IgD-negative memory B cell (primary cell): ENCODE data around the gene HES4. TPM values are rescaled to one million over a fixed set of nuclear protein-coding genes. Genes with fewer than 3 reads are reported as not detected.

Source experiments
- H3K27ac Mint-ChIP-seq, 3 donors: one replicate each; pipeline ENCODE4 v1.8.0; 2020 to 2022; ENCODE audit warnings: mild to moderate bottlenecking in 3 of 3, mixed read lengths in 3 of 3, moderate library complexity in 1 of 3
- H3K27me3 Mint-ChIP-seq: one replicate; pipeline ENCODE4 v1.8.0; 2021; ENCODE audit warnings: mixed read lengths
- H3K36me3 Mint-ChIP-seq: one replicate; pipeline ENCODE4 v1.8.0; 2020; ENCODE audit warnings: mild to moderate bottlenecking, mixed read lengths
- H3K4me1 Mint-ChIP-seq, 3 donors: one replicate each; pipeline ENCODE4 v1.8.0; 2020 to 2022; ENCODE audit warnings: mixed read lengths in 3 of 3, mild to moderate bottlenecking in 1 of 3
- H3K4me3 Mint-ChIP-seq, 4 donors: one replicate each; pipeline ENCODE4 v1.8.0; 2020 to 2022; ENCODE audit warnings: mild to moderate bottlenecking in 4 of 4, mixed read lengths in 4 of 4, moderate library complexity in 3 of 4
- H3K9me3 Mint-ChIP-seq, 3 donors: one replicate each; pipeline ENCODE4 v1.8.0; 2020 to 2021; ENCODE audit warnings: mixed read lengths in 3 of 3, mild to moderate bottlenecking in 1 of 3
- polyA plus RNA-seq: library from polyadenylated mRNA; unstranded; fragments of 300-500 nt; fragmentation: Illumina TruSeq; gene quantifications from one replicate; pipeline ENCODE4 v1.2.3, GENCODE V29; 2021

The HES4 gene
- polyA plus RNA-seq, 1 donor from 2014 or later = not detected

GRCh38 chr1:966704-967300, 33.1 kb downstream of the HES4 start:
- Mint-ChIP-seq H3K27ac (no peak overlapping the region), H3K4me1 (no peaks in the 10 kb centered on the region), H3K36me3 (no peaks in the 10 kb centered on the region), H3K9me3 (no peaks in the 10 kb centered on the region), H3K27me3 (peaks cover 3% of the 10 kb centered on the region), H3K4me3 (peak overlapping the region; percentile 74 to 84 (median 78))

DNA sequence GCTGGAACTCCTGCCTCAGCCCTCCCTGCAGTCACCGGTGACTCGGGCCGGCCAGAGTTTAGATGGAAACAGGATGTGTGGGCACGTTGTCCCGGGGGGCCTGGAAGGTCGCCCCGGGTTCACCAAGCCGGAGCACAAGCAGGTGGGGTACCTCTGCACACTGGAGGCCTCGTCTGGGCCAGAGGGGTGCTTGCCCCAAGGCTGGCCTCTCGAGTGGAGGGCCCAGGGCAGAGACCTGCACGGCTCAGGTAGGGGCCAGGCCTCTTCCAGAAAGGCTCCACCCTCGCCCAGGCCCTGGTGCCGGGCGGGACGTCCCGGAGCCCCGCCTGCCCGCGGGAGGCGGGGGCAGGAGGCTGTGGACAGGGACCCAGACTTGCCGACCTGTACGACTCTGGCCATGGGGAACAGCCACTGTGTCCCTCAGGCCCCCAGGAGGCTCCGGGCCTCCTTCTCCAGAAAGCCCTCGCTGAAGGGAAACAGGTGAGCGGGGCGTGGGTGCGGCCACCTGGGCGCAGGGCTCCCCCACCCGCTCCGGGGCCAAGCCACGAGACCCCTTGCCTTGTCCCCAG, 33.7 kb downstream of the HES4 start, which contains the start of gene PLEKHN1:
TSS of gene PLEKHN1 (plus strand) at position 348 of the 569 bp plus-strand sequence. CDS start at position 398, 50 bp downstream.
- Mint-ChIP-seq H3K4me1 (no peaks in the 10 kb centered on the region), H3K4me3 (peak within 1 kb of the TSS; percentile 74 to 84 (median 78)), H3K9me3 (no peaks in the 10 kb centered on the region), H3K27me3 (peaks cover 2% of the 10 kb centered on the region), H3K36me3 (no peaks in the 10 kb centered on the region), H3K27ac (peak within 1 kb of the TSS in 1 of 3 donors; percentile 35)

GRCh38 chr1:965526-966134, 34.3 kb downstream of the HES4 start:
- Mint-ChIP-seq H3K27ac (peak overlapping the region in 1 of 3 donors; percentile 35), H3K4me1 (no peaks in the 10 kb centered on the region), H3K36me3 (no peaks in the 10 kb centered on the region), H3K9me3 (no peaks in the 10 kb centered on the region), H3K4me3 (peak overlapping the region in 3 of 4 donors; percentile 44 to 67 (median 58)), H3K27me3 (peaks cover 2% of the 10 kb centered on the region)

DNA sequence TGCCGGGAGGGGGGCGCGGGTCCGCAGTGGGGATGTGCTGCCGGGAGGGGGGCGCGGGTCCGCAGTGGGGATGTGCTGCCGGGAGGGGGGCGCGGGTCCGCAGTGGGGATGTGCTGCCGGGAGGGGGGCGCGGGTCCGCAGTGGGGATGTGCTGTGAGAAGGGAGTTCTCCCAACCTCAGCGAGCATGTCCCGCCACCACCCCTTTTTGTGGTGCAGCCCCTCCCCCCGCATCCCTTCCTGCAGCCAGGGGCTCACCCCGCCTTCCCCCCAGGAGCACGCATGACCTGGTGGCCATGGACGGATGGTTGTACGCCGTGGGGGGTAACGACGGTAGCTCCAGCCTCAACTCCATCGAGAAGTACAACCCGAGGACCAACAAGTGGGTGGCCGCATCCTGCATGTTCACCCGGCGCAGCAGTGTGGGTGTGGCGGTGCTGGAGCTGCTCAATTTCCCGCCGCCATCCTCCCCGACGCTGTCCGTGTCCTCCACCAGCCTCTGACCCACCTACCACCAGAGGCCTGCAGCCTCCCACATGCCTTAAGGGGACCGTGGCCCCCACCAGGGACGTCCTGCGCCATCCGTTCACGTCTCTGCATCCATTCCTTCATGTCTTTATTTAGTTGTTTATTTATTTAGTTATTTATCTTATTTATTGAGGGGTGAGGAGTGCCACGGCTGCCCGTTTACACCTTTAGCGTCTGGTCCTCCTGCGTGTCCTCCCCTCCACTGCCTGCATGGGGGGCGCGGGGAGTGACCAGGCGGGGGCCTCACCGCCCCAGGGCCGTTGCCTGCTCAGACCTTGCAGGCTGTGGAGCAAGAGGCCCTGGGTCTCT, 35.0 kb downstream of the HES4 start:
- Mint-ChIP-seq H3K27me3 (peaks cover 2% of the 10 kb centered on the region), H3K27ac (peak overlapping the region in 1 of 3 donors; percentile 35), H3K9me3 (no peaks in the 10 kb centered on the region), H3K4me3 (peak overlapping the region in 1 of 4 donors; percentile 67), H3K4me1 (no peaks in the 10 kb centered on the region), H3K36me3 (no peaks in the 10 kb centered on the region)

DNA sequence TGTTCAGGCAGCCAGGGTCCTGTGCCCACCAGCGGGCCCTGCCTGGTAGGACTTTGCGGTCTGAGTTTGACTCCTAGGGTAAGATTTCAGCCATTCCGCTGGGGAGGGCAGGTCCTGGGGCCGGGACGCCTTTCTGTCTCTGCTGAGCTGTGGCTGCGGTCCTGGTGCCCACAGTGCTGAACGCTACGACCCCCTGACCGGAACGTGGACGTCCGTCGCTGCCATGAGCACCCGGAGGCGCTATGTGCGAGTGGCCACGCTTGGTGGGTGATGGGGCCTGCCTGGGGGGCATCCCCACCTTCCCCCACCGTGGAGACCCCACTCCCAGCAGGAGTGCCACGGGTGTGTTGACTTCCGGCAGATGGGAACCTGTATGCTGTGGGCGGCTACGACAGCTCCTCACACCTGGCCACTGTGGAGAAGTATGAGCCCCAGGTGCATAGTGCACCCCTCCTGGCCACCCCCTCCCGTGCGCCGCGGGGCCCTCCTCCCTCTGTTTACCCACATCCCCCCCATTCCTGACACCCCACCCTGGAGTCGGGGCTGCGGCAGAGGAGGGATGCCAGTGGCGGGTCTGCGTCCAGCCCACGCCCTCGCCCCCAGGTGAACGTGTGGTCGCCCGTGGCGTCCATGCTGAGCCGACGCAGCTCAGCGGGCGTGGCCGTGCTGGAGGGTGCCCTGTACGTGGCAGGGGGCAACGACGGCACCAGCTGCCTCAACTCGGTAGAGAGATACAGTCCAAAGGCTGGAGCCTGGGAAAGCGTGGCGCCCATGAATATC, 36.0 kb downstream of the HES4 start:
- Mint-ChIP-seq H3K36me3 (no peaks in the 10 kb centered on the region), H3K27ac (no peak overlapping the region), H3K27me3 (peaks cover 2% of the 10 kb centered on the region), H3K4me1 (no peaks in the 10 kb centered on the region), H3K4me3 (no peak overlapping the region), H3K9me3 (no peaks in the 10 kb centered on the region)

DNA sequence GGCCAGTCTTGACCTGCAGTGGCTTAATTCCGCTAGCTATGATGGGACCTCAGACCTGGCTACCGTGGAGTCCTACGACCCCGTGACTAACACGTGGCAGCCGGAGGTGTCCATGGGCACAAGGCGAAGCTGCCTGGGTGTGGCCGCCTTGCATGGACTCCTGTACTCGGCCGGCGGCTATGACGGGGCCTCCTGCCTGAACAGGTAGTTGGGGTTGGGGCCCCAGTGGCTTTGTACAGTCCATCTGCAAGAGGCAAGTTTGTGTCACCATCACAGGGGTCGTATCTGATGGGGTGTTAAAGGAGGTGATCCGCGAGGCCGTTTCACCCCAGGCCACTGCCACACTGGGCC, 36.6 kb downstream of the HES4 start:
- Mint-ChIP-seq H3K27ac (no peak overlapping the region), H3K27me3 (no peaks in the 10 kb centered on the region), H3K4me1 (peaks cover 0 to 3% (median 2%) of the 10 kb centered on the region in 3 donors), H3K9me3 (no peaks in the 10 kb centered on the region), H3K36me3 (peaks cover 1% of the 10 kb centered on the region), H3K4me3 (no peak overlapping the region)

GRCh38 chr1:962381-963300, 37.3 kb downstream of the HES4 start:
- peaks cover 1 to 8% (median 4%) of the 10 kb centered on the region in 3 donors for H3K4me1 Mint-ChIP-seq
- peak overlapping the region; percentile 62 to 91 (median 78) for H3K4me3 Mint-ChIP-seq
- H3K27ac Mint-ChIP-seq = no peak overlapping the region
- no peaks in the 10 kb centered on the region for H3K27me3 Mint-ChIP-seq
- H3K36me3 Mint-ChIP-seq = peaks cover 1% of the 10 kb centered on the region
- no peaks in the 10 kb centered on the region for H3K9me3 Mint-ChIP-seq

DNA sequence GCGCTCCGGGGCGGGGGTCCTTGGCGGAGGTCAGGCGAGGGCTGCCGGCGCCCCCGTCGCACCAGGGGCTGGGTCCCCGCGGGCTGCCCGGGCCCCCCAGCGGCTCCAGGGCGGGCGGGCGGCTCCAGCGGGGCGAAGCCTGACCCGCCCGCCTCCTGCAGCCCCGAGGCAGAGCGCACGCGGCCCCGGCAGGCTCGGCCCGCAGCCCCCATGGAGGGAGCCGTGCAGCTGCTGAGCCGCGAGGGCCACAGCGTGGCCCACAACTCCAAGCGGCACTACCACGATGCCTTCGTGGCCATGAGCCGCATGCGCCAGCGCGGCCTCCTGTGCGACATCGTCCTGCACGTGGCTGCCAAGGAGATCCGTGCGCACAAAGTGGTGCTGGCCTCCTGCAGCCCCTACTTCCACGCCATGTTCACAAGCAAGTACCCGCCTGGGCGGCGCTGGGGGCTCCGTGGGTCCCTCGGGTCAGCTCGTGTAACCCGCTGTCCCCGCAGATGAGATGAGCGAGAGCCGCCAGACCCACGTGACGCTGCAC, 38.7 kb downstream of the HES4 start:
- no peak overlapping the region for H3K27ac Mint-ChIP-seq
- H3K36me3 Mint-ChIP-seq = peaks cover 1% of the 10 kb centered on the region
- no peaks in the 10 kb centered on the region for H3K9me3 Mint-ChIP-seq
- peak overlapping the region; percentile 49 to 86 (median 67) for H3K4me3 Mint-ChIP-seq
- peaks cover 4 to 10% (median 7%) of the 10 kb centered on the region in 3 donors for H3K4me1 Mint-ChIP-seq
- no peaks in the 10 kb centered on the region for H3K27me3 Mint-ChIP-seq

DNA sequence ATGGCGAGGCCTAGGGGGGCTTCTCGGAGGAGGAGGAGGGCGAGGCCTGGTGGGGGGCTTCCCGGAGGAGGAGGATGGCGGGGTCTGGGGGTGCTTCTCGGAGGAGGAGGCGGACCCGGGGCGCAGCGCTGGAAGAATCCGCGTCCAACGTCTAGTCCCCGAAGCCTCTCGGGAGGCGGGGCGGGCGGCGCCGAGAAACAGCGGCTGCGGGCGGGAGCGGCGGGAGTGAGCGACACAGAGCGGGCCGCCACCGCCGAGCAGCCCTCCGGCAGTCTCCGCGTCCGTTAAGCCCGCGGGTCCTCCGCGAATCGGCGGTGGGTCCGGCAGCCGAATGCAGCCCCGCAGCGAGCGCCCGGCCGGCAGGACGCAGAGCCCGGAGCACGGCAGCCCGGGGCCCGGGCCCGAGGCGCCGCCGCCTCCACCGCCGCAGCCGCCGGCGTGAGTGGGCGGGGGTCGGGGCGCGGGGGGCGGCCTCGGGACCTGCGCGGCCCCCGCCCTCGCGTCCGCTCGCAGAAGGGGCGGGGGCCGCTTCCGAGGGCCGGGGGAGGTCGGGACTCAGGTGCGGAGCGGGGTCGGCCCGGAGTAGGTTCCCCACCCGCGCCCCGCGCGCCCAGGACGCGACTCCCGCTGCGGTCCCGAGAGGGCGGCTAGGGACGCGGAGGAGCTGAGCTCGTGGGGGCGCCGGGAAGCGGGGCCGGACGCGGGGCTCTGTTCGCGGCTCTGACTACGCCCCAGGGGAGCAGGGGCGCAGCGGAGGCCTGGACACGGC, 39.4 kb downstream of the HES4 start, which contains the start of gene KLHL17:
TSS of gene KLHL17 (plus strand) at position 222 of the 769 bp plus-strand sequence. CDS start at position 332, 110 bp downstream.
- no peaks in the 10 kb centered on the region for H3K9me3 Mint-ChIP-seq
- peak within 1 kb of the TSS; percentile 87 to 94 (median 92) for H3K4me3 Mint-ChIP-seq
- H3K27ac Mint-ChIP-seq = no peak within 1 kb of the TSS
- H3K27me3 Mint-ChIP-seq = no peaks in the 10 kb centered on the region
- H3K4me1 Mint-ChIP-seq = peaks cover 4 to 10% (median 7%) of the 10 kb centered on the region in 3 donors
- H3K36me3 Mint-ChIP-seq = peaks cover 1% of the 10 kb centered on the region

DNA sequence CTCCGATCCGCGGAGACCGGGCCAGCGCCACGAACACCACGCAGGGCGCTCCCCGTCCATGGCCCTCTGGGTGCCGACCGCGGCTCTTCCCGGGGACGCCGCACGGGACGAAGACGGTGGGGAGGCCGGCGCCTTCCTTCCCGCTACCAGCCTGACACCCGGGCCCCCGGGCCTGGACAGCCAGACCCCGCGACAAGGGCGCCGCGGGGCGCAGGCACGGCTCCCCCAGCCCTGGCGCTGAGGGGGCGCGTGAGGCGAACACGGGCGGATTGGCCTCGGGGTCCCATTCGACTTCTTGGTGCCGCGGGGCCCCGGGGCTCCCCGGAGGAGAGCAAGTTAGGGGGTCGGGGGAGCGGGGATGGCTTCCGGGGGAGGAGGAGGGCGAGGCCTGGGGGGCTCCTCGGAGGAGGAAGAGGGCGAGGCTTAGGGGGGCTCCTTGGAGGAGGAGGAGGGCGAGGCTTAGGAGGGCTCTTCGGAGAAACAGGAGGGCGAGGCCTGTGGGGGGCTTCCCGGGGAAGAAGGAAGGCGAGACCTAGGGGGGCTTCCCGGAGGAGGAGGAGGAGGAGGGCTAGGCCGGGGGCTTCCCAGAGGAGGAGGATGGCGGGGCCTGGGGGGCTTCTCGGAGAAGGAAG, 40.0 kb downstream of the HES4 start:
- peaks cover 6% of the 10 kb centered on the region for H3K36me3 Mint-ChIP-seq
- no peak overlapping the region for H3K27ac Mint-ChIP-seq
- no peaks in the 10 kb centered on the region for H3K27me3 Mint-ChIP-seq
- H3K4me1 Mint-ChIP-seq = peaks cover 4 to 10% (median 7%) of the 10 kb centered on the region in 3 donors
- H3K4me3 Mint-ChIP-seq = peak overlapping the region; percentile 53 to 90 (median 77)
- no peaks in the 10 kb centered on the region for H3K9me3 Mint-ChIP-seq

- Mint-ChIP-seq H3K9me3 (no peaks in the 10 kb centered on the region), H3K27ac (peak within 1 kb of the TSS in 2 of 3 donors; percentile 62 to 72), H3K27me3 (no peaks in the 10 kb centered on the region), H3K36me3 (peaks cover 6% of the 10 kb centered on the region), H3K4me3 (peak within 1 kb of the TSS; percentile 87 to 94 (median 92)), H3K4me1 (peaks cover 4 to 10% (median 7%) of the 10 kb centered on the region in 3 donors)
These were observed 40.8 kb downstream of the HES4 start, which contains the start of gene NOC2L for GRCh38 chr1:958823-959730. NOC2L (minus strand) TSS chr1:959256; CDS start chr1:959240, 16 bp downstream.
